GM12878 (cell line): ENCODE results near the gene ARPC5L. TPM values are rescaled to one million over a fixed set of nuclear protein-coding genes. Genes with fewer than 3 reads are reported as not detected.
A peak's percentile ranks its signal among the peaks of the same experiment; 100 is the strongest.

Experiments used
- ASH2L ChIP-seq: fragments of 300-600, 200-600 bp; sonication (generic); IDR thresholded peaks from 2 replicates; pipeline ENCODE4 v1.6.1; 2017; ENCODE audit warnings: low read depth, mild to moderate bottlenecking, borderline replicate concordance
- BCL11A ChIP-seq: IDR thresholded peaks from 2 replicates; pipeline ENCODE4 v1.6.1; 2011; ENCODE audit warnings: low read depth, low read length
- BHLHE40 ChIP-seq, 2 experiments: fragments of 450-650 bp in 1 of 2; IDR thresholded peaks; 2 replicates each; pipeline ENCODE4 v1.6.1; 2011 to 2017; ENCODE audit warnings: low read depth in 2 of 2, borderline replicate concordance in 1 of 2, improper control_type of control experiment in 1 of 2, low read length in 1 of 2, mild to moderate bottlenecking in 1 of 2
- CBFB ChIP-seq: IDR thresholded peaks from 2 replicates; pipeline ENCODE4 v1.6.1; 2016; ENCODE audit warnings: antibody characterized with exemption, low read depth
- CREB1 ChIP-seq: IDR thresholded peaks from 2 replicates; pipeline ENCODE4 v1.6.1; 2012; ENCODE audit warnings: low read depth, mild to moderate bottlenecking, inconsistent platforms
- EED ChIP-seq: sonication (generic); IDR thresholded peaks from 2 replicates; pipeline ENCODE4 v1.6.1; 2016; ENCODE audit warnings: antibody characterized with exemption, low read depth
- EP300 ChIP-seq, 2 experiments: fragments of 150-350 bp in 1 of 2; IDR thresholded peaks; 2 replicates each; pipeline ENCODE4 v1.6.1; 2011 to 2012; ENCODE audit warnings: low read depth in 2 of 2, low read length in 2 of 2, borderline replicate concordance in 1 of 2, improper control_type of control experiment in 1 of 2, inconsistent platforms in 1 of 2; ENCODE audit not compliant: control insufficient read depth in 1 of 2
- HCFC1 ChIP-seq: fragments of 150-350 bp; IDR thresholded peaks from 2 replicates; pipeline ENCODE4 v1.6.1; 2014; ENCODE audit warnings: low read length
- HDAC6 ChIP-seq: fragments of 200-600 bp; sonication (generic); IDR thresholded peaks from one replicate; pipeline ENCODE4 v1.8.0; 2017; ENCODE audit warnings: antibody characterized with exemption; ENCODE audit not compliant: unreplicated experiment
- IKZF2 ChIP-seq, 2 experiments: fragments of 450-650 bp; IDR thresholded peaks; 2 replicates each; pipeline ENCODE4 v1.6.1; 2017; ENCODE audit warnings: mild to moderate bottlenecking in 2 of 2, moderate library complexity in 2 of 2
- KAT2A ChIP-seq: conservative IDR thresholded peaks from 2 replicates; pipeline ENCODE4 v1.6.1; 2011; ENCODE audit warnings: low read depth, low read length; ENCODE audit not compliant: control insufficient read depth
- KDM1A ChIP-seq: fragments of 200-600 bp; sonication (generic); IDR thresholded peaks from 2 replicates; pipeline ENCODE4 v1.6.1; 2016; ENCODE audit warnings: borderline replicate concordance
- LARP7 ChIP-seq: fragments of 450-650 bp; IDR thresholded peaks from 2 replicates; pipeline ENCODE4 v1.6.1; 2017; ENCODE audit warnings: mild to moderate bottlenecking
- MTA2 ChIP-seq: fragments of 450-650 bp; IDR thresholded peaks from 2 replicates; pipeline ENCODE4 v1.6.1; 2016; ENCODE audit warnings: low read depth, mild to moderate bottlenecking, moderate library complexity
- NFIC ChIP-seq: IDR thresholded peaks from 2 replicates; pipeline ENCODE4 v1.6.1; 2012; ENCODE audit warnings: low read depth, mild to moderate bottlenecking, inconsistent platforms, low read length, moderate library complexity
- NFYA ChIP-seq: IDR thresholded peaks from 2 replicates; pipeline ENCODE4 v1.6.1; 2011; ENCODE audit warnings: low read depth, mild to moderate bottlenecking, low read length, improper control_type of control experiment, borderline replicate concordance
- NR2C2 ChIP-seq: IDR thresholded peaks from 2 replicates; pipeline ENCODE4 v1.6.1; 2011; ENCODE audit warnings: borderline replicate concordance, low read depth; ENCODE audit not compliant: control insufficient read depth, insufficient read length
- RB1 ChIP-seq: fragments of 450-650 bp; formaldehyde crosslinking; IDR thresholded peaks from 2 replicates; pipeline ENCODE4 v1.6.1; 2017; ENCODE audit warnings: mild to moderate bottlenecking, borderline replicate concordance
- RBBP5 ChIP-seq: fragments of 200-600 bp; sonication (generic); conservative IDR thresholded peaks from 2 replicates; pipeline ENCODE4 v1.6.1; 2016
- RUNX3 ChIP-seq: IDR thresholded peaks from 2 replicates; pipeline ENCODE4 v1.6.1; 2012; ENCODE audit warnings: low read length, inconsistent platforms
- STAT1 ChIP-seq: fragments of 450-650 bp; conservative IDR thresholded peaks from 2 replicates; pipeline ENCODE4 v1.6.1; 2014; ENCODE audit warnings: antibody characterized with exemption, mild to moderate bottlenecking
- WRNIP1 ChIP-seq: IDR thresholded peaks from 2 replicates; pipeline ENCODE4 v1.6.1; 2011; ENCODE audit warnings: low read depth, low read length, improper control_type of control experiment, borderline replicate concordance
- ZNF622 ChIP-seq: fragments of 450-650 bp; IDR thresholded peaks from 2 replicates; pipeline ENCODE4 v1.6.1; 2017; ENCODE audit warnings: mild to moderate bottlenecking, inconsistent platforms
- polyA plus RNA-seq, 11 experiments: library from polyadenylated mRNA; depleted of rRNA in 4 of 11; unstranded in 6 of 11; stranded (reverse) in 5 of 11; fragments of >200 nt; fragmentation: Nextera tagmentation in 4 of 11; fragmentation: Illumina TruSeq in 1 of 11; extraction: Ambion mirVana in 4 of 11; extraction: Trizol in 1 of 11; gene quantifications; 1 replicate in 1 of 11; 2 replicates in 10 of 11; pipeline versions ENCODE4 v1.2.1 to v1.2.3, GENCODE V29; 2011 to 2016; ENCODE audit warnings: inconsistent platforms in 2 of 11, missing spikeins in 2 of 11, low read depth in 1 of 11
- total RNA-seq, 4 experiments: library from RNA; depleted of rRNA in 3 of 4; stranded (reverse); fragments of >200 nt in 3 of 4; fragmentation: Illumina TruSeq in 1 of 4; extraction: Trizol in 1 of 4; gene quantifications; 2 replicates each; pipeline versions ENCODE4 v1.2.1 to v1.2.3, GENCODE V29; 2013 to 2021
- TF ChIP-seq, protein P1 (sequence below): IDR thresholded peaks from 2 replicates; pipeline ENCODE4 v1.6.1; 2011; ENCODE audit warnings: mild to moderate bottlenecking, low read depth, low read length, moderate library complexity; ENCODE audit not compliant: insufficient replicate concordance
- TF ChIP-seq, protein P2 (sequence below): fragments of 450-650 bp; IDR thresholded peaks from 2 replicates; pipeline ENCODE4 v1.6.1; 2014; ENCODE audit warnings: mild to moderate bottlenecking
- TF ChIP-seq, protein P3 (sequence below): fragments of 450-650 bp; IDR thresholded peaks from 2 replicates; pipeline ENCODE4 v1.6.1; 2017; ENCODE audit warnings: mild to moderate bottlenecking, moderate library complexity

Gene ARPC5L
- total and polyA plus RNA-seq, 10 of the 15 experiments (the other 5 are each of a cell fraction or from before 2014, with no cell fraction given), result 42.3 to 207 (median 104) TPM

DNA sequence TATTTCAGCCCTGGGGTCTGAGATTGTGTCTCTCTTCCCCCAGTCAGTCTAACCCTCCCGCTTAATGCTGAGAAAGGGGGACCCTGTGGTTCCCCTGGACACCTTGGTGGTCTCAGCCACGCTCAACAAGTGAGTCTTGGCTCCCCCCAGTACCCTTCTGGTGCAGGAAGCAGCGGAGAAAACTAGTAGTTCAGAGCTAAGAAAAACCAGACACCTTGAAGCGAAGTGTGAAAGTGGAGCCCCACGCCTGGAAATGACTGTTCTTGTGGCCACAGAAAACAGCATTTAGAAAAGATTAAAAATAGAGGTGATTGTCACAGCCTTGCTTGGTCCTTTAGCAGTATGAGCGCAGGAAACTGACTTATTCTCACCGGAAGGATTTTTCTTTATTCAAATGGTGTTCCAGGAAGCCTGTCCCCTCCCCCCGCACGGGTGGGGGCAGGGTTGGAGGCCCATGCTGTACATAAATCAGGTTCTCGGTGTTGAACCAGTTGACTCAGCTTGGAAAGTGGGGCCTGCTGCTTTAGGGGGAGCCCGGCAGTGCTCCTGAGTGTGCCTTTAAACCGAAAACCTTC lies 8.1 kb downstream of the ARPC5L start (continued):
- TF ChIP-seq, protein P1, sequence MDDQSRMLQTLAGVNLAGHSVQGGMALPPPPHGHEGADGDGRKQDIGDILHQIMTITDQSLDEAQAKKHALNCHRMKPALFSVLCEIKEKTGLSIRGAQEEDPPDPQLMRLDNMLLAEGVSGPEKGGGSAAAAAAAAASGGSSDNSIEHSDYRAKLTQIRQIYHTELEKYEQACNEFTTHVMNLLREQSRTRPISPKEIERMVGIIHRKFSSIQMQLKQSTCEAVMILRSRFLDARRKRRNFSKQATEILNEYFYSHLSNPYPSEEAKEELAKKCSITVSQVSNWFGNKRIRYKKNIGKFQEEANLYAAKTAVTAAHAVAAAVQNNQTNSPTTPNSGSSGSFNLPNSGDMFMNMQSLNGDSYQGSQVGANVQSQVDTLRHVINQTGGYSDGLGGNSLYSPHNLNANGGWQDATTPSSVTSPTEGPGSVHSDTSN, result no peak
- TF ChIP-seq KDM1A (no peak), NR2C2 (no peak), NFYA (no peak), EP300 (IDR thresholded peaks at IDR 0.05; ENCODE audit: borderline replicate concordance in 1 of 2, control insufficient read depth in 1 of 2, low read depth in 2 of 2, low read length in 2 of 2) (peak; percentile 43 to 63; a peak in 1 of 4 replicates), IKZF2 (IDR thresholded peaks at IDR 0.05) (peak; percentile 59 to 61; a peak in 3 of 4 replicates), KAT2A (no peak), RUNX3 (no peak), NFIC (no peak), HCFC1 (0 out of 2 replicates have a peak, but pooled peaks have one; percentile 32), WRNIP1 (0 out of 2 replicates have a peak, but pooled peaks have one; percentile 27), STAT1 (no peak), MTA2 (no peak), CREB1 (no peak), ASH2L (no peak), RBBP5 (no peak), EED (peak; percentile 68), ZNF622 (no peak), RB1 (no peak), BHLHE40 (IDR thresholded peaks at IDR 0.05; ENCODE audit: borderline replicate concordance in 1 of 2, low read depth in 2 of 2, low read length in 1 of 2) (peak; percentile 51 to 70; a peak in 3 of 4 replicates), LARP7 (no peak; the same call in 1 of the 2 replicates), CBFB (no peak; the same call in none of the 2 replicates), BCL11A (no peak), HDAC6 (no peak)
- TF ChIP-seq, protein P2, sequence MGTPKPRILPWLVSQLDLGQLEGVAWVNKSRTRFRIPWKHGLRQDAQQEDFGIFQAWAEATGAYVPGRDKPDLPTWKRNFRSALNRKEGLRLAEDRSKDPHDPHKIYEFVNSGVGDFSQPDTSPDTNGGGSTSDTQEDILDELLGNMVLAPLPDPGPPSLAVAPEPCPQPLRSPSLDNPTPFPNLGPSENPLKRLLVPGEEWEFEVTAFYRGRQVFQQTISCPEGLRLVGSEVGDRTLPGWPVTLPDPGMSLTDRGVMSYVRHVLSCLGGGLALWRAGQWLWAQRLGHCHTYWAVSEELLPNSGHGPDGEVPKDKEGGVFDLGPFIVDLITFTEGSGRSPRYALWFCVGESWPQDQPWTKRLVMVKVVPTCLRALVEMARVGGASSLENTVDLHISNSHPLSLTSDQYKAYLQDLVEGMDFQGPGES, result no peak
- TF ChIP-seq, protein P3, sequence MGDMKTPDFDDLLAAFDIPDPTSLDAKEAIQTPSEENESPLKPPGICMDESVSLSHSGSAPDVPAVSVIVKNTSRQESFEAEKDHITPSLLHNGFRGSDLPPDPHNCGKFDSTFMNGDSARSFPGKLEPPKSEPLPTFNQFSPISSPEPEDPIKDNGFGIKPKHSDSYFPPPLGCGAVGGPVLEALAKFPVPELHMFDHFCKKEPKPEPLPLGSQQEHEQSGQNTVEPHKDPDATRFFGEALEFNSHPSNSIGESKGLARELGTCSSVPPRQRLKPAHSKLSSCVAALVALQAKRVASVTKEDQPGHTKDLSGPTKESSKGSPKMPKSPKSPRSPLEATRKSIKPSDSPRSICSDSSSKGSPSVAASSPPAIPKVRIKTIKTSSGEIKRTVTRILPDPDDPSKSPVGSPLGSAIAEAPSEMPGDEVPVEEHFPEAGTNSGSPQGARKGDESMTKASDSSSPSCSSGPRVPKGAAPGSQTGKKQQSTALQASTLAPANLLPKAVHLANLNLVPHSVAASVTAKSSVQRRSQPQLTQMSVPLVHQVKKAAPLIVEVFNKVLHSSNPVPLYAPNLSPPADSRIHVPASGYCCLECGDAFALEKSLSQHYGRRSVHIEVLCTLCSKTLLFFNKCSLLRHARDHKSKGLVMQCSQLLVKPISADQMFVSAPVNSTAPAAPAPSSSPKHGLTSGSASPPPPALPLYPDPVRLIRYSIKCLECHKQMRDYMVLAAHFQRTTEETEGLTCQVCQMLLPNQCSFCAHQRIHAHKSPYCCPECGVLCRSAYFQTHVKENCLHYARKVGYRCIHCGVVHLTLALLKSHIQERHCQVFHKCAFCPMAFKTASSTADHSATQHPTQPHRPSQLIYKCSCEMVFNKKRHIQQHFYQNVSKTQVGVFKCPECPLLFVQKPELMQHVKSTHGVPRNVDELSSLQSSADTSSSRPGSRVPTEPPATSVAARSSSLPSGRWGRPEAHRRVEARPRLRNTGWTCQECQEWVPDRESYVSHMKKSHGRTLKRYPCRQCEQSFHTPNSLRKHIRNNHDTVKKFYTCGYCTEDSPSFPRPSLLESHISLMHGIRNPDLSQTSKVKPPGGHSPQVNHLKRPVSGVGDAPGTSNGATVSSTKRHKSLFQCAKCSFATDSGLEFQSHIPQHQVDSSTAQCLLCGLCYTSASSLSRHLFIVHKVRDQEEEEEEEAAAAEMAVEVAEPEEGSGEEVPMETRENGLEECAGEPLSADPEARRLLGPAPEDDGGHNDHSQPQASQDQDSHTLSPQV, result no peak
